Smooth muscle cell (in vitro differentiated cells): Measurements from ENCODE around the gene ETV1. TPM values are rescaled to one million over a fixed set of nuclear protein-coding genes. Genes with fewer than 3 reads are reported as not detected.

Experiments
- DNase-seq: peaks from one replicate; lab custom pipeline; 2025; ENCODE audit not compliant: unreplicated experiment; lab: John Stamatoyannopoulos, UW
- H2AFZ ChIP-seq: fragments of 200-600 bp; sonication (generic); 2 replicates; pipeline ENCODE4 v1.6.0; 2016; ENCODE audit warnings: antibody characterized with exemption, low read depth, mild to moderate bottlenecking
- H3F3A ChIP-seq: fragments of 200-600 bp; sonication (generic); 2 replicates; pipeline ENCODE4 v1.6.0; 2017; ENCODE audit warnings: antibody characterized with exemption, low read depth
- H3K27ac ChIP-seq: fragments of 200-600 bp; sonication (generic); 2 replicates; pipeline ENCODE4 v1.5.1; 2016; ENCODE audit warnings: low read depth, mild to moderate bottlenecking
- H3K27me3 ChIP-seq: fragments of 200-600 bp; sonication (generic); 2 replicates; pipeline ENCODE4 v1.6.1; 2016; ENCODE audit warnings: low read depth, mild to moderate bottlenecking
- H3K36me3 ChIP-seq: fragments of 200-600 bp; sonication (generic); 2 replicates; pipeline ENCODE4 v1.5.1; 2016; ENCODE audit warnings: low read depth
- H3K4me1 ChIP-seq: fragments of 200-600 bp; sonication (generic); 2 replicates; pipeline ENCODE4 v1.5.1; 2016; ENCODE audit warnings: low read depth
- H3K4me2 ChIP-seq: fragments of 200-600 bp; sonication (generic); 2 replicates; pipeline ENCODE4 v1.6.0; 2016; ENCODE audit warnings: mild to moderate bottlenecking
- H3K4me3 ChIP-seq: fragments of 200-600 bp; sonication (generic); 2 replicates; pipeline ENCODE4 v1.5.1; 2016; ENCODE audit warnings: mild to moderate bottlenecking
- H3K79me2 ChIP-seq: fragments of 200-600 bp; sonication (generic); 2 replicates; pipeline ENCODE4 v1.6.0; 2016; ENCODE audit warnings: low read depth, mild to moderate bottlenecking
- H3K9ac ChIP-seq: fragments of 200-600 bp; sonication (generic); 2 replicates; pipeline ENCODE4 v1.6.0; 2016; ENCODE audit warnings: low read depth
- H3K9me3 ChIP-seq: fragments of 200-600 bp; sonication (generic); replicated peaks from 2 replicates; pipeline ENCODE4 v1.5.1; 2016; ENCODE audit warnings: low read depth
- H4K20me1 ChIP-seq: fragments of 200-600 bp; sonication (generic); 2 replicates; pipeline ENCODE4 v1.6.0; 2016; ENCODE audit warnings: low read depth
- CTCF ChIP-seq: fragments of 200-600 bp; sonication (generic); IDR thresholded peaks from 2 replicates; pipeline ENCODE4 v1.5.1; 2017; ENCODE audit warnings: borderline replicate concordance, mild to moderate bottlenecking, antibody characterized with exemption; ENCODE audit not compliant: insufficient read depth, poor library complexity, severe bottlenecking
- WGBS: methylation state at CpG from one replicate; pipeline ENCODE4 v1.1.7; 2016; ENCODE audit warnings: low lambda C conversion rate; 5-methylcytosine and 5-hydroxymethylcytosine counted together
- polyA plus RNA-seq: library from polyadenylated mRNA; unstranded; fragments of >200 nt; fragmentation: Nextera tagmentation; extraction: Ambion mirVana; gene quantifications from 2 replicates; pipeline ENCODE4 v1.2.1, GENCODE V29; 2016
- total RNA-seq: library from RNA; depleted of rRNA; stranded (reverse); fragments of >200 nt; gene quantifications from 2 replicates; pipeline ENCODE4 v1.2.3, GENCODE V29; 2014

ETV1 gene
- total and polyA plus RNA-seq, 2 experiments from 2014 or later: 24.3 to 27.8 TPM

DNA sequence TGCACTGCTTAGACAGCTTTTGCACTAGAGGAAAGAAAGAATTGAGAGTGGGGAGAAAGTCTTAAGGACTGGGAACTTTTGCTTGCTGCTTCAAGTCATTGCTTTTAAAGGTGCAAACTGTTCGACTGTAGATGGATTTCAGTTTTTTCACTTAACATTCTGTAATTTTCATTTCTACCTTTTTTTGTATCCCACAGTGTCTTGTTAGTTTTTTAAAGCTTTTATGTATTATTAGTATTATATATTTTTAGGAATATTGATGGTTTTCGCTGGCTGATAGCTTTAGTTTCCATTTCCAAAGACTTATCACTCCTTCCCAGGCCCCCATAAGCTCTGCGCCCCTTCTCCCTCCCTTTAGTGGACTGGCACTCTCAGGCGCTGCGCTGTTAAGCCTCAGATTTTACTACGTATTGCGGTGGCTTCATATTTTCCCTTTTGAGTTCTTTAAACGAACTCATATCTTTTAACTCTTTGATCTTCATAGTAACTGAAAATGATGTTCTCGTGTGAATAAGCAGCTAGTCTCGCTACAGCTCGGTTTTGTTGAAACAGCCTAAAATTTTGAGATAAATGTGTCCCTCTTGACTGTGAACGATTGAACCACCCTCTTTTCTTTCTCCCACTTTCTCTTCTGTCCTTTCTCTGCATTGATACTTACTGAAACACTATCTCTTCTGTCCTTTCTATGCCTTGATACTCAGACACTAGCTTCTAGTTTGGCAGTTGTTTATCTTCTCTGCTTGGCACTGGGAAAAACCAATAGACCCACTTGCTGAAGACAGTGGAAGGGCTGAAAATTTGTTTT is 2.5 kb upstream of the ETV1 start:
- Histone ChIP-seq H3K27ac (peak overlapping the region; percentile 99), H2AFZ (peak overlapping the region; percentile 78), H3K4me2 (peak overlapping the region; percentile 95), H3K4me1 (peaks cover 25% of the 10 kb centered on the region), H3K27me3 (no peaks in the 10 kb centered on the region), H3F3A (peaks cover 12% of the 10 kb centered on the region), H3K9ac (peak overlapping the region; percentile 97), H4K20me1 (no peaks in the 10 kb centered on the region), H3K79me2 (peaks cover 8% of the 10 kb centered on the region), H3K36me3 (no peaks in the 10 kb centered on the region), H3K4me3 (peak overlapping the region; percentile 77), H3K9me3 (no peaks in the 10 kb centered on the region)
- WGBS: 22% methylated on average over 12 of the region's 12 CpGs
- no peak for TF ChIP-seq CTCF
- no peak for DNase-seq

GRCh38 chr7:13990984-13991790 is 1.7 kb upstream of the ETV1 start:
- under 1% methylated on average over 38 of the region's 38 CpGs for WGBS
- no peaks in the 10 kb centered on the region for H4K20me1 ChIP-seq
- H3K9me3 ChIP-seq: no peaks in the 10 kb centered on the region
- no peak for TF ChIP-seq CTCF
- H3K79me2 ChIP-seq: peaks cover 16% of the 10 kb centered on the region
- H3K4me2 ChIP-seq: peak overlapping the region; percentile 96
- no peaks in the 10 kb centered on the region for H3K27me3 ChIP-seq
- DNase-seq: peak; percentile 83
- peaks cover 12% of the 10 kb centered on the region for H3F3A ChIP-seq
- H3K27ac ChIP-seq: peak overlapping the region; percentile 99
- H2AFZ ChIP-seq: peak overlapping the region; percentile 93
- peak overlapping the region; percentile 97 for H3K9ac ChIP-seq
- no peaks in the 10 kb centered on the region for H3K36me3 ChIP-seq
- H3K4me3 ChIP-seq: peak overlapping the region; percentile 77
- peaks cover 33% of the 10 kb centered on the region for H3K4me1 ChIP-seq

- H3K9ac ChIP-seq: peak overlapping the region; percentile 79
- TF ChIP-seq CTCF: no peak
- 2% methylated on average over 24 of the region's 24 CpGs for WGBS
- peak overlapping the region; percentile 99 for H3K27ac ChIP-seq
- peak; percentile 28 for DNase-seq
- peak overlapping the region; percentile 93 for H2AFZ ChIP-seq
- H3K27me3 ChIP-seq: no peaks in the 10 kb centered on the region
- H3K4me2 ChIP-seq: peak overlapping the region; percentile 96
- H3F3A ChIP-seq: peaks cover 12% of the 10 kb centered on the region
- H4K20me1 ChIP-seq: no peaks in the 10 kb centered on the region
- peaks cover 23% of the 10 kb centered on the region for H3K79me2 ChIP-seq
- peaks cover 41% of the 10 kb centered on the region for H3K4me1 ChIP-seq
- no peaks in the 10 kb centered on the region for H3K36me3 ChIP-seq
- H3K4me3 ChIP-seq: peak overlapping the region; percentile 77
- no peaks in the 10 kb centered on the region for H3K9me3 ChIP-seq
These were observed 985 bp upstream of the ETV1 start for GRCh38 chr7:13990319-13990983.
